ENCODE results near the gene CTDSPL. TPM values are rescaled to one million over a fixed set of nuclear protein-coding genes. Genes with fewer than 3 reads are reported as not detected.

CTDSPL gene
- total and polyA plus RNA-seq, 4 donors: 8.4 to 17.2 (median 14.2) TPM

DNA sequence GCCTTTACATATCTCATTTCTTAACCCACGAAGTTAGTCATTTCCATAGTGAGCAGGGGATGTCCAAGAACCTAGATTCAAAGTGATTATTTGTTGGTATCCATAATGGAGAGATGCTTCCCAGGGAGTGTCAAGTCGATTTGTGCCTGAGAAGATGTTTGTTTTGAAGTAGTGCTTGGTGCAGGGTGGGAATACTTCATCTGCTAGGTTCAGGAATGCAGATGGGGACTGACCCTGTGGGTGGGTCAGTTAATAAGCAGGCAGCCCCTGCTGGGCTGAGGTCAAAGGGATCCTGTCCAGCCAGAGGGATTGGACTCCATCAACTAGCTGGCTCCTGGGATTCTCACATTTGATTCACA is 84.8 kb downstream of the CTDSPL start:
- Histone ChIP-seq H3K27me3 (ENCODE audit: control insufficient read depth in 4 of 4, insufficient read depth in 4 of 4, low read length in 3 of 4) (no peaks in the 10 kb centered on the region), H3K4me1 (ENCODE audit: control insufficient read depth in 4 of 4, insufficient read depth in 4 of 4, low read length in 3 of 4) (peaks cover 7 to 29% (median 19%) of the 10 kb centered on the region in 4 donors), H3K9me3 (ENCODE audit: control insufficient read depth in 4 of 4, low read length in 3 of 4) (no peaks in the 10 kb centered on the region), H3K4me3 (ENCODE audit: low read depth in 1 of 3, low read length in 3 of 3) (no peak overlapping the region), H3K9ac (ENCODE audit: low read depth in 1 of 2, low read length in 2 of 2) (no peak overlapping the region), H3K27ac (ENCODE audit: low read depth in 1 of 2, low read length in 2 of 2) (peak overlapping the region in 1 of 2 donors; percentile 68), H3K36me3 (ENCODE audit: control insufficient read depth in 4 of 4, insufficient read depth in 3 of 4, low read depth in 1 of 4, low read length in 3 of 4) (peaks cover 0 to 2% (median 0%) of the 10 kb centered on the region in 4 donors)
- 80% methylated on average over 2 of the region's 2 CpGs for WGBS
- TF ChIP-seq YY1 (IDR thresholded peaks at IDR 0.05): no peak
- peak; percentile 4 for DNase-seq (ENCODE audit: low spot score)

GRCh38 chr3:37949866-37950265 is 88.2 kb downstream of the CTDSPL start:
- H3K27ac ChIP-seq (ENCODE audit: low read depth in 1 of 2, low read length in 2 of 2): no peak overlapping the region
- H3K9me3 ChIP-seq (ENCODE audit: control insufficient read depth in 4 of 4, low read length in 3 of 4): no peaks in the 10 kb centered on the region
- no peaks in the 10 kb centered on the region for H3K27me3 ChIP-seq (ENCODE audit: control insufficient read depth in 4 of 4, insufficient read depth in 4 of 4, low read length in 3 of 4)
- H3K4me3 ChIP-seq (ENCODE audit: low read depth in 1 of 3, low read length in 3 of 3): no peak overlapping the region
- DNase-seq (ENCODE audit: low spot score): peak; percentile 16
- TF ChIP-seq FOXA2 (IDR thresholded peaks at IDR 0.05) (no peak), FOXA1 (IDR thresholded peaks at IDR 0.05) (no peak), HNF4G (IDR thresholded peaks at IDR 0.05) (no peak), ATF3 (IDR thresholded peaks at IDR 0.05) (no peak), EGR1 (IDR thresholded peaks at IDR 0.05; ENCODE audit: low read depth in 2 of 2) (no peak), YY1 (IDR thresholded peaks at IDR 0.05) (no peak), TAF1 (conservative IDR thresholded peaks at IDR 0.05) (no peak), HNF4A (conservative IDR thresholded peaks at IDR 0.05) (no peak), SP1 (IDR thresholded peaks at IDR 0.05) (no peak), RAD21 (IDR thresholded peaks at IDR 0.05) (no peak), NR2F2 (IDR thresholded peaks at IDR 0.05) (no peak), ZBTB33 (IDR thresholded peaks at IDR 0.05) (no peak)
- H3K9ac ChIP-seq (ENCODE audit: low read depth in 1 of 2, low read length in 2 of 2): no peak overlapping the region
- H3K4me1 ChIP-seq (ENCODE audit: control insufficient read depth in 4 of 4, insufficient read depth in 4 of 4, low read length in 3 of 4): peaks cover 4 to 17% (median 11%) of the 10 kb centered on the region in 4 donors
- 93% methylated on average over 6 of the region's 6 CpGs for WGBS
- H3K36me3 ChIP-seq (ENCODE audit: control insufficient read depth in 4 of 4, insufficient read depth in 3 of 4, low read depth in 1 of 4, low read length in 3 of 4): peaks cover 0 to 4% (median 2%) of the 10 kb centered on the region in 4 donors

GRCh38 chr3:37952564-37952963 is 90.9 kb downstream of the CTDSPL start:
- 99% methylated on average over 1 of the region's 1 CpG for WGBS
- peaks cover 0 to 1% (median 0%) of the 10 kb centered on the region in 4 donors for H3K4me1 ChIP-seq (ENCODE audit: control insufficient read depth in 4 of 4, insufficient read depth in 4 of 4, low read length in 3 of 4)

More at GRCh38 chr3:37952564-37952963, 90.9 kb downstream of the CTDSPL start:
- no peak for DNase-seq (ENCODE audit: low spot score)
- Histone ChIP-seq H3K9me3 (ENCODE audit: control insufficient read depth in 4 of 4, low read length in 3 of 4) (no peaks in the 10 kb centered on the region), H3K27ac (ENCODE audit: low read depth in 1 of 2, low read length in 2 of 2) (no peak overlapping the region), H3K4me3 (ENCODE audit: low read depth in 1 of 3, low read length in 3 of 3) (no peak overlapping the region), H3K27me3 (ENCODE audit: control insufficient read depth in 4 of 4, insufficient read depth in 4 of 4, low read length in 3 of 4) (no peaks in the 10 kb centered on the region), H3K36me3 (ENCODE audit: control insufficient read depth in 4 of 4, insufficient read depth in 3 of 4, low read depth in 1 of 4, low read length in 3 of 4) (peaks cover 0 to 5% (median 2%) of the 10 kb centered on the region in 4 donors), H3K9ac (ENCODE audit: low read depth in 1 of 2, low read length in 2 of 2) (no peak overlapping the region)
- TF ChIP-seq ZBTB33 (IDR thresholded peaks at IDR 0.05) (no peak), HNF4G (IDR thresholded peaks at IDR 0.05) (no peak), JUND (IDR thresholded peaks at IDR 0.05) (no peak), FOXA2 (IDR thresholded peaks at IDR 0.05) (no peak), HNF4A (conservative IDR thresholded peaks at IDR 0.05) (no peak), TAF1 (conservative IDR thresholded peaks at IDR 0.05) (no peak), ATF3 (IDR thresholded peaks at IDR 0.05) (no peak), RAD21 (IDR thresholded peaks at IDR 0.05) (no peak), NR2F2 (IDR thresholded peaks at IDR 0.05) (no peak), REST (IDR thresholded peaks at IDR 0.05) (no peak), GABPA (IDR thresholded peaks at IDR 0.05 in 1 of 2, conservative IDR thresholded peaks at IDR 0.05 in 1 of 2) (no peak), CTCF (IDR thresholded peaks at IDR 0.05; ENCODE audit: low read depth, low read length, missing input control) (no peak)
- TF ChIP-seq, protein P1, sequence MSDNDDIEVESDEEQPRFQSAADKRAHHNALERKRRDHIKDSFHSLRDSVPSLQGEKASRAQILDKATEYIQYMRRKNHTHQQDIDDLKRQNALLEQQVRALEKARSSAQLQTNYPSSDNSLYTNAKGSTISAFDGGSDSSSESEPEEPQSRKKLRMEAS (IDR thresholded peaks at IDR 0.05): no peak
